Measurements from ENCODE around the gene ETFA. TPM values are rescaled to one million over a fixed set of nuclear protein-coding genes. Genes with fewer than 3 reads are reported as not detected.
"Not testable (repeated sequence)": the region's sequence is repeated elsewhere in the genome, so short reads cannot be mapped to it uniquely, and the experiment has no call there.

The ETFA gene
- total RNA-seq, 1 donor from 2014 or later = 107 TPM

DNA sequence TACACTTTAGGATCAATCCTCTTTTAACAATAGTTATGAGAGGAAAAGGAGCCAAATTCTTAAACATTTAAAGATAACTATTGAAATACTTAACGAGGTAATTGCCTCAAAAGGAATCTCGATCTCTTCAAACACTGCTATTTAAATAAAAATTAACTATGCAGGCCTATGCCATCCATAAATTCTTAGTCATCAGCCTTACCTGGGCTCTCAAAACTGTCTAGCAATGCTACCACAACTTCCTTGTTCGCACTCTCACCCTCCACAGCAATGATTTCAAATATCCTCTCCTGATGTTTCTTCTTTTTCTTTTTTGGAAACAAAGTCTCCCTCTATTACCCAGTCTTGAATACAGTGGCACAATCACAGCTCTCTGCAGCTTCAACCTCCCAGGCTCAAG lies 12.3 kb downstream of the ETFA start:
- Mint-ChIP-seq H3K9me3 (peaks cover 5% of the 10 kb centered on the region), H3K27ac (peak overlapping the region; percentile 44), H3K4me3 (no peak overlapping the region), H3K4me1 (no peaks in the 10 kb centered on the region), H3K36me3 (peaks cover 7% of the 10 kb centered on the region), H3K27me3 (ENCODE audit: low read depth) (no peaks in the 10 kb centered on the region)
- TF ChIP-seq, protein P1, sequence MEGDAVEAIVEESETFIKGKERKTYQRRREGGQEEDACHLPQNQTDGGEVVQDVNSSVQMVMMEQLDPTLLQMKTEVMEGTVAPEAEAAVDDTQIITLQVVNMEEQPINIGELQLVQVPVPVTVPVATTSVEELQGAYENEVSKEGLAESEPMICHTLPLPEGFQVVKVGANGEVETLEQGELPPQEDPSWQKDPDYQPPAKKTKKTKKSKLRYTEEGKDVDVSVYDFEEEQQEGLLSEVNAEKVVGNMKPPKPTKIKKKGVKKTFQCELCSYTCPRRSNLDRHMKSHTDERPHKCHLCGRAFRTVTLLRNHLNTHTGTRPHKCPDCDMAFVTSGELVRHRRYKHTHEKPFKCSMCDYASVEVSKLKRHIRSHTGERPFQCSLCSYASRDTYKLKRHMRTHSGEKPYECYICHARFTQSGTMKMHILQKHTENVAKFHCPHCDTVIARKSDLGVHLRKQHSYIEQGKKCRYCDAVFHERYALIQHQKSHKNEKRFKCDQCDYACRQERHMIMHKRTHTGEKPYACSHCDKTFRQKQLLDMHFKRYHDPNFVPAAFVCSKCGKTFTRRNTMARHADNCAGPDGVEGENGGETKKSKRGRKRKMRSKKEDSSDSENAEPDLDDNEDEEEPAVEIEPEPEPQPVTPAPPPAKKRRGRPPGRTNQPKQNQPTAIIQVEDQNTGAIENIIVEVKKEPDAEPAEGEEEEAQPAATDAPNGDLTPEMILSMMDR (IDR thresholded peaks at IDR 0.05; ENCODE audit: unreplicated experiment) = no peak
- DNase-seq (ENCODE audit: low spot score in 2 of 2, unreplicated experiment in 2 of 2) = no peak

DNA sequence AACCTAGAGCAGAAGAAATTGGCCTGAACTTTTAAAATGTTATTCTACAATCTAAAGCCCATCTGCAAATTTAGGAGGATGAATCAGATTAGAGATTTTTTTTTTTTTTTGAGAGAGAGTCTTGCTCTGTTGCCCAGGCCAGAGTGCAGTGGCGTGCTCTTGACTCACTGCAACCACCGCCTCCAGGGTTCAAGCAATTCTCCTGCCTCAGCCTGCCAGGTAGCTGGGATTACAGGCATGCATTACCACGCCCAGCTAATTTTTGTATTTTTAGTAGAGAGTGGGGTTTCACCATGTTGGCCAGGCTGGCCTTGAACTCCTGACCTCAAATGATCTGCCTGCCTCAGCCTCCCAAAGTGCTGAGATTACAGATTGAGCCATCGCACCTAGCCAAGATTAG lies 13.3 kb downstream of the ETFA start:
- not testable (repeated sequence) for H3K4me1 Mint-ChIP-seq; H3K36me3 Mint-ChIP-seq; H3K9me3 Mint-ChIP-seq; DNase-seq (ENCODE audit: low spot score in 2 of 2, unreplicated experiment in 2 of 2); H3K4me3 Mint-ChIP-seq; H3K27ac Mint-ChIP-seq; H3K27me3 Mint-ChIP-seq (ENCODE audit: low read depth)

DNA sequence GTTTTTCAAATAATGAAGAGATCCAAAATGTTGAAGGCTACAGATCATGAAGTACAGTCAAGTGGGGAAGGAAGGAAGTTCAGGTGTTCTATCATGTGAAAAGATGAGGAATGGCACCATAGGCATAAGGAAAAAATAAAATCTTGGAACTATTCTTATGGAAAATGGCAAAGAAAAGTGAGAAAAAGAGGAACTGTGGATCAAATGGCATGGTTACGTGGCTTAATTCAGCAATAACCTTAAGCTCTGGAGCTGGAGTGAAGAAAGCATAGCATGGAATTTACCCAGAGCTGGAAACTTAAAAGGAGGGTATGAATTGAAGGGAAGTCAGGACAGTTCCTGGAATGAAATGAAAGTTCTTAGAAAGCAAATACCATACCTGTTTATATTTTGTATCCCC lies 14.4 kb downstream of the ETFA start:
- TF ChIP-seq, protein P1 (IDR thresholded peaks at IDR 0.05; ENCODE audit: unreplicated experiment) = no peak
- Mint-ChIP-seq H3K27ac (no peak overlapping the region), H3K36me3 (peaks cover 13% of the 10 kb centered on the region), H3K4me1 (peaks cover 5% of the 10 kb centered on the region), H3K4me3 (no peak overlapping the region), H3K27me3 (ENCODE audit: low read depth) (no peaks in the 10 kb centered on the region), H3K9me3 (peaks cover 7% of the 10 kb centered on the region)
- no peak for DNase-seq (ENCODE audit: low spot score in 2 of 2, unreplicated experiment in 2 of 2)

DNA sequence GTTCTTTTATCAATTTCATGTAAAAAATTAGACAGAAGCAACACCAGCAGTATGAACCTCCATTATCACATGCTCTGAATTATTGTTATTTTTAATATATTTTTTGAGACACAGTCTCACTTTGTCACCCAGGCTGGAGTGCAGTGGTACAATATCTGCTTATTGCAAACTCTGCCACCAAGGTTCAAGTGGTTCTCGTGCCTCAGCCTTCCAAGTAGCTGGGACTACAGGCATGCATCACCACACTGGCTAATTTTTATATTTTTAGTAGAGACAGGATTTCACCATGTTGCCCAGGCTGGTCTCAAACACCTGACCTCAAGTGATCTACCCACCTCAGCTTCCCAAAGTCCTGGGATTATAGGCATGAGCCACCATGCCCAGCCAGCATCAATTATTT lies 16.8 kb downstream of the ETFA start:
- not testable (repeated sequence) for H3K9me3 Mint-ChIP-seq; DNase-seq (ENCODE audit: low spot score in 2 of 2, unreplicated experiment in 2 of 2); H3K27me3 Mint-ChIP-seq (ENCODE audit: low read depth); H3K4me3 Mint-ChIP-seq; H3K27ac Mint-ChIP-seq; H3K4me1 Mint-ChIP-seq
- H3K36me3 Mint-ChIP-seq = peaks cover 23% of the 10 kb centered on the region

DNA sequence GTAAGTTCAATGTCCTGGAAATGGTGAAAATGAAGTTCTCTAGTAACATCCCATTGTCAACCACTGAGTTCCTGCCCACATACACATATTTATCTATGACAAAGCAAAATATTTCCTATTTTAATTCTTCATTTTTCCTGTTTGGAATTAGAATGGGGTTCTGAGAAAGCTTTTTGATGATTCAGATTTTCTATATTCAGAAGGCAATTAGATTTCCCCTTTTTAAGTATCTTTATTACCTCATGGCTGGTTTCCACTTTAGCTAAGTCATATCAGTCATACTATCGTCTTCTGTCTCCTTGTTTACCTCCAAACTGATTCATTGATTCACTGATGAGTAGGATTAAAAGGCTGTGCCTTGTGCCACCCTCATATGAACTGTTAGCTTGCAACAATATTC lies 17.9 kb downstream of the ETFA start:
- TF ChIP-seq, protein P1 (IDR thresholded peaks at IDR 0.05; ENCODE audit: unreplicated experiment) = no peak
- no peak overlapping the region for H3K27ac Mint-ChIP-seq
- H3K36me3 Mint-ChIP-seq = peaks cover 23% of the 10 kb centered on the region
- H3K27me3 Mint-ChIP-seq (ENCODE audit: low read depth) = no peaks in the 10 kb centered on the region
- H3K4me3 Mint-ChIP-seq = no peak overlapping the region
- H3K9me3 Mint-ChIP-seq = peaks cover 7% of the 10 kb centered on the region
- peaks cover 8% of the 10 kb centered on the region for H3K4me1 Mint-ChIP-seq
- no peak for DNase-seq (ENCODE audit: low spot score in 2 of 2, unreplicated experiment in 2 of 2)

DNA sequence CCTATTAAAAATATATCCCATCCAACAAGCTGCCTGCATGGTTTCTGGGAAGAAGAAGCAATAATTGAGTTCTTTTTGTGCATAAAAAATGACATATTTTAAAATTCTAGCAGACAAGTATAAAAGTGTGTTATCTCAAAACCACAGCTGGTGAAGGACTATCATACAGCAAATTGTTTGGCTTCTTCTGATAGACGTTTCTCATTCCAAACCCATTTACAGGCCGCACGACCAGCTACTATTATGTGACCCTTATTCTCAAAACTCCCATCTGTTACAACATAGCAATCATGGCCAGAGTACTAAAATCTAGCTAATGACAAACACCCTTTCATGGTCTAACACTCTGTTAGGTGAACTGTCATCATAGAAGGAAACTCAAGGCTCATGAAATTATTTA lies 21.7 kb downstream of the ETFA start:
- Mint-ChIP-seq H3K9me3 (peaks cover 7% of the 10 kb centered on the region), H3K4me3 (no peak overlapping the region), H3K36me3 (peaks cover 29% of the 10 kb centered on the region), H3K4me1 (peaks cover 8% of the 10 kb centered on the region), H3K27ac (no peak overlapping the region), H3K27me3 (ENCODE audit: low read depth) (no peaks in the 10 kb centered on the region)
- DNase-seq (ENCODE audit: low spot score in 2 of 2, unreplicated experiment in 2 of 2) = no peak
- TF ChIP-seq, protein P1 (IDR thresholded peaks at IDR 0.05; ENCODE audit: unreplicated experiment) = no peak

DNA sequence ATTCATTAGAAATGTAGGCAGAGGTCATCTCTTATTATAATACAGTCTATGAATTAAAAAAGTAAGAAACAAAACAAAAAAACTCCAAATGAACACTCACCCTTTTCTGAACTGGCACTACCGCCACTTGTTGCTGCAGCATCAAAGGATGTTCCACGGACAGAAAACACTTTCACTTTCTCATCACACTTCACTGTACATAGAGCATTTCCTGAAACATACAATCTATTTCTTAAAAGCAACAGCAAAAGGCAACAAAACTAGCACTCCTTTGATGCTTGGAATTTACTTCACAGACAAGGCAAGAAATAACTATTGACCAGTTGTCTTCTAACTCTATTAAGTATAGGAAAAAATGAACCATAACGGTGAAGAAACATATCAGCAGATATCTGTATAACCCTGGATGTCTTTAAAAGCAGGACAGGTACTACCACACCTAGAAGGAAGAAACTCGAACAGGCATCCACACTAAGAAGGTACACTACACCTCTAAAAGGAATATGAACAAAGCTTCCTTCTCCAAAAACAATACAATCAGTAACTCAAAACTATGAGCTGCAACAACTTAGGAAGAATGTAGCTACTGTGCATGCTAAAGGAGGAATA lies 24.9 kb downstream of the ETFA start:
- Mint-ChIP-seq H3K27ac (no peak overlapping the region), H3K36me3 (peaks cover 31% of the 10 kb centered on the region), H3K4me3 (no peak overlapping the region), H3K4me1 (no peaks in the 10 kb centered on the region), H3K27me3 (ENCODE audit: low read depth) (no peaks in the 10 kb centered on the region), H3K9me3 (no peaks in the 10 kb centered on the region)
- DNase-seq (ENCODE audit: low spot score in 2 of 2, unreplicated experiment in 2 of 2) = no peak
- TF ChIP-seq, protein P1 (IDR thresholded peaks at IDR 0.05; ENCODE audit: unreplicated experiment) = no peak
